Thoracic aorta (tissue), 2 donors: ENCODE measurements around the gene CSPG4. TPM values are rescaled to one million over a fixed set of nuclear protein-coding genes. Genes with fewer than 3 reads are reported as not detected.

Experiments used
- ATAC-seq: fragments of 150-250 bp; one replicate; pipeline ENCODE4 v1.8.0; 2017; ENCODE audit warnings: low read depth; ENCODE audit not compliant: insufficient number of reproducible peaks, low FRiP score
- DNase-seq: peaks from one replicate; pipeline ENCODE4 v3.0.0-alpha.2; 2020; ENCODE audit warnings: low spot score
- H3K27ac ChIP-seq, 2 donors: fragments of 200-600 bp; sonication (generic); 1 replicate in 1 of 2; 2 replicates in 1 of 2; pipeline ENCODE4 v1.5.1; 2016; ENCODE audit warnings: mild to moderate bottlenecking in 2 of 2, moderate library complexity in 2 of 2
- H3K27me3 ChIP-seq: fragments of 200-600 bp; sonication (generic); replicated peaks from 2 replicates; pipeline ENCODE4 v1.6.0; 2016; ENCODE audit warnings: mild to moderate bottlenecking; ENCODE audit not compliant: insufficient read depth
- H3K36me3 ChIP-seq: fragments of 200-600 bp; sonication (generic); one replicate; pipeline ENCODE4 v1.5.1; 2016
- H3K4me1 ChIP-seq, 2 donors: fragments of 200-600 bp; sonication (generic); 1 replicate in 1 of 2; 2 replicates in 1 of 2; pipeline versions ENCODE4 v1.5.1 to v1.6.0; 2016; ENCODE audit warnings: low read depth in 2 of 2, mild to moderate bottlenecking in 1 of 2; ENCODE audit not compliant: control insufficient read depth in 1 of 2
- H3K4me3 ChIP-seq: fragments of 200-600 bp; sonication (generic); 2 replicates; pipeline ENCODE4 v1.5.1; 2016; ENCODE audit warnings: mild to moderate bottlenecking
- H3K9me3 ChIP-seq: fragments of 200-600 bp; sonication (generic); 2 replicates; pipeline ENCODE4 v1.5.1; 2016
- CTCF ChIP-seq: fragments of 200-600 bp; sonication (generic); IDR thresholded peaks from one replicate; pipeline ENCODE4 v1.5.1; 2019; ENCODE audit warnings: antibody characterized with exemption
- total RNA-seq, 2 donors: library from RNA; depleted of rRNA; stranded (reverse); fragments of >200 nt; gene quantifications; one replicate each; pipeline versions ENCODE4 v1.1.0 to v1.2.3, GENCODE V29; 2016

Gene CSPG4
- total RNA-seq, 2 donors from 2014 or later, result 252 to 263 TPM

GRCh38 chr15:75675579-75676404, 36.9 kb downstream of the CSPG4 start:
- Histone ChIP-seq H3K27ac (peak overlapping the region; percentile 91 to 98), H3K36me3 (peaks cover 31% of the 10 kb centered on the region)
- no peak for DNase-seq

GRCh38 chr15:75674366-75674765, 38.3 kb downstream of the CSPG4 start:
- no peak for TF ChIP-seq CTCF
- no peak for DNase-seq
- no peaks in the 10 kb centered on the region for H3K27me3 ChIP-seq
- H3K4me1 ChIP-seq, result peaks cover 41 to 79% of the 10 kb centered on the region in 2 donors
- no peak for ATAC-seq
- no peak overlapping the region for H3K4me3 ChIP-seq
- peaks cover 17% of the 10 kb centered on the region for H3K36me3 ChIP-seq
- no peaks in the 10 kb centered on the region for H3K9me3 ChIP-seq
- H3K27ac ChIP-seq, result peak overlapping the region; percentile 91 to 98

More at GRCh38 chr15:75675579-75676404, 36.9 kb downstream of the CSPG4 start:
- Histone ChIP-seq H3K4me3 (no peak overlapping the region), H3K9me3 (no peaks in the 10 kb centered on the region), H3K27me3 (no peaks in the 10 kb centered on the region), H3K4me1 (peaks cover 41 to 67% of the 10 kb centered on the region in 2 donors)
- no peak for TF ChIP-seq CTCF
- ATAC-seq, result no peak

- Histone ChIP-seq H3K36me3 (peaks cover 13% of the 10 kb centered on the region), H3K9me3 (no peaks in the 10 kb centered on the region), H3K27me3 (no peaks in the 10 kb centered on the region), H3K4me1 (peaks cover 41 to 86% of the 10 kb centered on the region in 2 donors), H3K27ac (peak overlapping the region; percentile 91 to 98), H3K4me3 (peak overlapping the region; percentile 29)
- peak; percentile 82 for DNase-seq
- ATAC-seq, result peak; percentile 30
- no peak for TF ChIP-seq CTCF
These were observed 39.0 kb downstream of the CSPG4 start for GRCh38 chr15:75673426-75674235.

- no peak for TF ChIP-seq CTCF
- peak overlapping the region; percentile 29 for H3K4me3 ChIP-seq
- ATAC-seq, result peak; percentile 21
- H3K27ac ChIP-seq, result peak overlapping the region; percentile 91 to 98
- H3K27me3 ChIP-seq, result no peaks in the 10 kb centered on the region
- no peak for DNase-seq
- H3K36me3 ChIP-seq, result peaks cover 11% of the 10 kb centered on the region
- peaks cover 42 to 94% of the 10 kb centered on the region in 2 donors for H3K4me1 ChIP-seq
- H3K9me3 ChIP-seq, result no peaks in the 10 kb centered on the region
These were observed 39.8 kb downstream of the CSPG4 start for GRCh38 chr15:75672646-75673425.
